NB4 (cell line): ENCODE measurements around the gene HSFX1.

Experiments used
- POLR2A ChIP-seq: IDR thresholded peaks from 2 replicates; pipeline ENCODE4 v1.6.1; 2011; ENCODE audit warnings: mild to moderate bottlenecking; ENCODE audit not compliant: insufficient read length; ENCODE audit errors: extremely low read depth
- TF ChIP-seq, protein P1 (sequence below): IDR thresholded peaks from one replicate; pipeline ENCODE4 v1.5.1; 2012; ENCODE audit warnings: low read depth, low read length

DNA sequence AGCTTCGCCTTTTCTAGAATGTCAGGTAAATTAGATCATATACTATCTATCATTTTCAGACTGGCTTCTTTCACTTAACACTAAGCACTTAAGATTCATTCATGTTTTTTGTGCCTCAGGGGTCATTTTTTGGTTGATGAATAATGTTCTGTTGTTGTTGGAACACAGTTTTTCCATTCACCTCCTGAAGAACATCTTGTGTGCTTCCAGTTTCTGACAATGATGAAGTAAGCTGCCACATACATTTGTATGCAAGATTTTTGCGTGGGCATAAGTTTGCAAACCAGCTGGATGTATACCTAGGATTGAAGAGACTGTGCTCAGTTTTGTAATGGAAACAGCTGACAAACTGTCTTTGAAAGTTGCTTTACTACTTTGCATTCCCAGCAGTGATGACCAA, 45.5 kb downstream of the HSFX1 start:
- TF ChIP-seq, protein P1, sequence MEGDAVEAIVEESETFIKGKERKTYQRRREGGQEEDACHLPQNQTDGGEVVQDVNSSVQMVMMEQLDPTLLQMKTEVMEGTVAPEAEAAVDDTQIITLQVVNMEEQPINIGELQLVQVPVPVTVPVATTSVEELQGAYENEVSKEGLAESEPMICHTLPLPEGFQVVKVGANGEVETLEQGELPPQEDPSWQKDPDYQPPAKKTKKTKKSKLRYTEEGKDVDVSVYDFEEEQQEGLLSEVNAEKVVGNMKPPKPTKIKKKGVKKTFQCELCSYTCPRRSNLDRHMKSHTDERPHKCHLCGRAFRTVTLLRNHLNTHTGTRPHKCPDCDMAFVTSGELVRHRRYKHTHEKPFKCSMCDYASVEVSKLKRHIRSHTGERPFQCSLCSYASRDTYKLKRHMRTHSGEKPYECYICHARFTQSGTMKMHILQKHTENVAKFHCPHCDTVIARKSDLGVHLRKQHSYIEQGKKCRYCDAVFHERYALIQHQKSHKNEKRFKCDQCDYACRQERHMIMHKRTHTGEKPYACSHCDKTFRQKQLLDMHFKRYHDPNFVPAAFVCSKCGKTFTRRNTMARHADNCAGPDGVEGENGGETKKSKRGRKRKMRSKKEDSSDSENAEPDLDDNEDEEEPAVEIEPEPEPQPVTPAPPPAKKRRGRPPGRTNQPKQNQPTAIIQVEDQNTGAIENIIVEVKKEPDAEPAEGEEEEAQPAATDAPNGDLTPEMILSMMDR = no peak
- TF ChIP-seq POLR2A = no peak
